Cardiac muscle cell (in vitro differentiated cells and primary cell): ENCODE results near the gene CISD3. TPM values are rescaled to one million over a fixed set of nuclear protein-coding genes. Genes with fewer than 3 reads are reported as not detected.

Source experiments
- DNase-seq, 2 donors: peaks; one replicate each; pipeline versions ENCODE4 v3.0.0 to v3.0.0-alpha.2; 2010 to 2017; ENCODE audit warnings: low read depth in 1 of 2, low spot score in 1 of 2
- H3K27ac ChIP-seq: fragments of 200-600 bp; sonication (generic); 2 replicates; pipeline ENCODE4 v1.5.1; 2016
- H3K27me3 ChIP-seq: fragments of 200-600 bp; sonication (generic); 2 replicates; pipeline ENCODE4 v1.6.0; 2016; ENCODE audit warnings: control low read depth
- H3K36me3 ChIP-seq: fragments of 200-600 bp; sonication (generic); 2 replicates; pipeline ENCODE4 v1.5.1; 2016; ENCODE audit warnings: control low read depth
- H3K4me1 ChIP-seq: fragments of 200-600 bp; sonication (generic); 2 replicates; pipeline ENCODE4 v1.8.1; 2017; ENCODE audit warnings: low read depth, mild to moderate bottlenecking, mixed run types
- H3K4me3 ChIP-seq: fragments of 200-600 bp; sonication (generic); 2 replicates; pipeline ENCODE4 v1.5.1; 2016; ENCODE audit warnings: mild to moderate bottlenecking
- H3K9me3 ChIP-seq: fragments of 200-600 bp; sonication (generic); 2 replicates; pipeline ENCODE4 v1.5.1; 2017; ENCODE audit warnings: low read depth, mild to moderate bottlenecking, control low read depth
- polyA plus RNA-seq: library from polyadenylated mRNA; unstranded; fragments of >200 nt; fragmentation: Nextera tagmentation; extraction: Ambion mirVana; gene quantifications from 2 replicates; pipeline ENCODE4 v1.2.1, GENCODE V29; 2016
- total RNA-seq: library from RNA; depleted of rRNA; stranded (reverse); fragments of >200 nt; gene quantifications from 2 replicates; pipeline ENCODE4 v1.2.3, GENCODE V29; 2016
- TF ChIP-seq, protein P1 (sequence below): IDR thresholded peaks from 2 replicates; pipeline ENCODE4 v1.5.1; 2012; ENCODE audit warnings: low read depth, mild to moderate bottlenecking, low read length

The CISD3 gene, protein sequence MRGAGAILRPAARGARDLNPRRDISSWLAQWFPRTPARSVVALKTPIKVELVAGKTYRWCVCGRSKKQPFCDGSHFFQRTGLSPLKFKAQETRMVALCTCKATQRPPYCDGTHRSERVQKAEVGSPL
- total RNA-seq (4.9 and 7.4 TPM in 2 replicates), polyA plus RNA-seq (20.6 and 29.7 TPM in 2 replicates)

DNA sequence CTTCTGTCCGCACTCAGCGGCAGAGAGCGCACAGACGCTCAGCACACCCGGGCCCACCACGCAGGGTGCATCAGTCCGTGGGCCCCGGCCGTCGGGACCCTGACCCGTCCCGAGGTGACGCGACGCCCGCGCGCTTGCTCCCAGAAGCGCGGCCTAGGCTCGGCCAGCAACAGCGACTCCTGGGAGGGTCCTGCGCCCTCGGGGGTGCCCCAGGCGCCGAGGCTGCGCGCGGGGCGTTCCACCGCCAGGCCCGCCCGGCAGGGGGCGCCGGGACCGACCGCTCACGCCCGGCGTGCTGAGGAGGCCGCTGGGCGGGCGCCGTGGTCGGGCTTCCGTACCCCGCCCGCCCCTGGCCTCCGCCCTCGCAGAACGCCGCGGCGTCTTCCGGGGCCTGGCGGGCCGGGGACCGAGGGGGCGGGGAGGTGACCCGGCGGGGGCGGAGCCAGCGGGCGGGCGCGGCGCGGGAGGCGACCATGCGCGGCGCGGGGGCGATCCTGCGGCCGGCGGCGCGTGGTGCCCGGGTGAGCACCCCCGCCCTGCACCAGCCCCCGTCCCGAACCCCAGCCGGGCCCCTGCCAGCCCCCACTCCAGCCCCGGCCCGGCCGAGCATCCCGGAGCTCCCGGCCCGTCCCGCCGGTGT, at the start of gene CISD3:
TSS of gene CISD3 (plus strand) at position 456 of the 640 bp plus-strand sequence. CDS start at position 474, 18 bp downstream.
- Histone ChIP-seq H3K9me3 (no peaks in the 10 kb centered on the region), H3K4me1 (no peaks in the 10 kb centered on the region), H3K27ac (no peak within 1 kb of the TSS), H3K27me3 (no peaks in the 10 kb centered on the region), H3K4me3 (peak within 1 kb of the TSS; percentile 35), H3K36me3 (no peaks in the 10 kb centered on the region)
- TF ChIP-seq, protein P1, sequence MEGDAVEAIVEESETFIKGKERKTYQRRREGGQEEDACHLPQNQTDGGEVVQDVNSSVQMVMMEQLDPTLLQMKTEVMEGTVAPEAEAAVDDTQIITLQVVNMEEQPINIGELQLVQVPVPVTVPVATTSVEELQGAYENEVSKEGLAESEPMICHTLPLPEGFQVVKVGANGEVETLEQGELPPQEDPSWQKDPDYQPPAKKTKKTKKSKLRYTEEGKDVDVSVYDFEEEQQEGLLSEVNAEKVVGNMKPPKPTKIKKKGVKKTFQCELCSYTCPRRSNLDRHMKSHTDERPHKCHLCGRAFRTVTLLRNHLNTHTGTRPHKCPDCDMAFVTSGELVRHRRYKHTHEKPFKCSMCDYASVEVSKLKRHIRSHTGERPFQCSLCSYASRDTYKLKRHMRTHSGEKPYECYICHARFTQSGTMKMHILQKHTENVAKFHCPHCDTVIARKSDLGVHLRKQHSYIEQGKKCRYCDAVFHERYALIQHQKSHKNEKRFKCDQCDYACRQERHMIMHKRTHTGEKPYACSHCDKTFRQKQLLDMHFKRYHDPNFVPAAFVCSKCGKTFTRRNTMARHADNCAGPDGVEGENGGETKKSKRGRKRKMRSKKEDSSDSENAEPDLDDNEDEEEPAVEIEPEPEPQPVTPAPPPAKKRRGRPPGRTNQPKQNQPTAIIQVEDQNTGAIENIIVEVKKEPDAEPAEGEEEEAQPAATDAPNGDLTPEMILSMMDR: peak; percentile 45
- peak; percentile 90 to 92 for DNase-seq

DNA sequence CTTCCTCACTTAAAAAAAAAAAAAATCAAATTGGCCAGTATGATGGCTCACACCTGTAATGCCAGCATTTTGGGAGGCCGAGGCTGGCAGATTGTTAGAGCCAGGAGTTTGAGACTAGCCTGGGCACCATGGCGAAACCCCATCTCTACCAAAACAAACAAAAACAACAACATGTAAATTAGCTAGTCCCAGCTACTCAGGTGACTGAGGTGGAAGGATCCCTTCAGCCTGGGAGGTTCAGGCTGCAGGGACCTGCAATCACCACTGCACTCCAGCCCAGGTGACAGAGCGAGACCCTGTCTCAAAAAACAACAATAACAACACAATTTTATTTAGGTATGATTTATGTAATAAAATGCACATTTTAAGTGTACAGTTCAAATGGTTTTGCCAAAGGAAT, 49.0 kb upstream of the CISD3 start:
- Histone ChIP-seq H3K4me1 (no peaks in the 10 kb centered on the region), H3K27ac (no peak overlapping the region), H3K36me3 (no peaks in the 10 kb centered on the region), H3K27me3 (no peaks in the 10 kb centered on the region), H3K9me3 (no peaks in the 10 kb centered on the region), H3K4me3 (no peak overlapping the region)
- DNase-seq: no peak
- TF ChIP-seq, protein P1: no peak

DNA sequence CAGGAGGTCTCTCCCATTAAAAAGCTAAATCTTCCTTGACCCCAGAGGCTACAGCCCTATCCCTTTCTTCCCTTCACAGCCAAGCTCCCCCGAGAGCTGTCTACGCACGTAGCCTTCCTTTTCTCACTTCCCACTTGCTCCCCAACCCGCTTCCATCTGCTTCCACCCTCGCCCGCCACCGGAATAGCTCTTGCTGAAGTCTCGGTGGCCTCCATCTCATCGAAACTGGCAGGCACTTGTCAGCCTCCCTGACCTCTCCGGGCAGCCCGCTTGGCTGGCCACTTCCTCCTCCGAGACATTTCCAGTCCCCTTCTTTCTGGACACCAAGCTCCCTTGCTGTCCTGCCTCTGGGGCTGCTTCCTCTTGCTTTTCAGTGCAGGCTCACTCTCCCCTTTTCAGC, 44.6 kb upstream of the CISD3 start:
- no peak overlapping the region for H3K27ac ChIP-seq
- no peak for DNase-seq
- H3K36me3 ChIP-seq: no peaks in the 10 kb centered on the region

DNA sequence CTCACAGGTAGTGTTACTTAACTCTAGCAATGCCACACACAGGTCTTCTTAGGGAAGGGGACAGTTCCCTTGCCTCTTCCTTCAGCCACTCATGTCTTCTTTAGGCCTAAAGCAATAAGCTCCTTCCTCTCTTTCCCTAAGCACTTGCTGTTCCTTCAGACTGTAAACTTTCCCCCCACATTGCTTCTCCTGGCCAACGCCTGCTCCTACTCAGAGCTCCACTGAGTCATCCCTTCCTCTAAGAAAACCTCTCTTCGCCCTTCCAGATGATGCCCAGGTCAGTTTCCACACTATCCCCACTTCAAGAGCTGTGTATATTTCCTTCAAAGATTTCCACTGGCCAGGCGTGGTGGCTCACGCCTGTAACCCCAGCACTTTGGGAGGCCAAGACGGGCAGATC, 42.9 kb upstream of the CISD3 start:
- Histone ChIP-seq H3K27ac (no peak overlapping the region), H3K36me3 (no peaks in the 10 kb centered on the region), H3K4me3 (no peak overlapping the region), H3K27me3 (no peaks in the 10 kb centered on the region), H3K4me1 (no peaks in the 10 kb centered on the region), H3K9me3 (no peaks in the 10 kb centered on the region)
- TF ChIP-seq, protein P1: no peak
- peak in 1 of 2 donors; percentile 53 for DNase-seq

More for the DNA sequence above, 44.6 kb upstream of the CISD3 start:
- Histone ChIP-seq H3K4me1 (no peaks in the 10 kb centered on the region), H3K9me3 (no peaks in the 10 kb centered on the region), H3K4me3 (no peak overlapping the region), H3K27me3 (no peaks in the 10 kb centered on the region)
- TF ChIP-seq, protein P1: no peak

DNA sequence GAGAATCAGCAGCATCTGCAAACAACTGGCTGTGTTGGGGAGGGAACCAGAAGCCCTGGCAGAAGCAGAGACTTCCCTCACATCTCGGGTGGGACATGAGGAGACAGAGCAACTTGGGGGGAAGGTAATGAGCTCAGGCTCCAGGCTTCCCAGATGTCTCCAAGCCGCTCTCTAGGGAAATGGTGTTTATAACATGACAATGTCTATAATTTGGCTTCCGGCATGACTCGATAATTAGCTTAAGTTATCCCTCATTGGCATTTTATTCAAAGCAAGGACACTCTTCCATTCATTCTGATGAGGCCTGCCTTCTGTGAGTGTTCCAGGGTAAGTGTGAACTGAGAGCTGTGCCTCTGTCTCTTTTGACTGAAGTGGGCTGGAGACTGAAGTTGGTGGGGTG, 39.8 kb upstream of the CISD3 start:
- no peaks in the 10 kb centered on the region for H3K4me1 ChIP-seq
- H3K4me3 ChIP-seq: no peak overlapping the region
- DNase-seq: no peak
- H3K9me3 ChIP-seq: no peaks in the 10 kb centered on the region
- no peaks in the 10 kb centered on the region for H3K36me3 ChIP-seq
- no peaks in the 10 kb centered on the region for H3K27me3 ChIP-seq
- TF ChIP-seq, protein P1: no peak
- H3K27ac ChIP-seq: no peak overlapping the region
